Endometrial microvascular endothelial cells (primary cell): ENCODE data around the gene RECQL5. TPM values are rescaled to one million over a fixed set of nuclear protein-coding genes. Genes with fewer than 3 reads are reported as not detected.
"Not testable (repeated sequence)": the region's sequence is repeated elsewhere in the genome, so short reads cannot be mapped to it uniquely, and the experiment has no call there.

Experiments
- in situ Hi-C: cut with HindIII; loops from 2 replicates; pipeline ENCODE4 v1.10.0; 2017; ENCODE audit warnings: low sequenced_read_pairs, low pct_unique_long_range_greater_than_20kb; ENCODE audit errors: inconsistent ontology term
- total RNA-seq: library from RNA; depleted of rRNA; stranded (reverse); fragments of >200 nt; gene quantifications from one replicate; pipeline ENCODE4 v1.2.3, GENCODE V29; 2015; ENCODE audit errors: inconsistent ontology term

The RECQL5 gene
- total RNA-seq, 1 donor from 2014 or later, result 9.8 TPM

GRCh38 chr17:75638039-75638438, 28.9 kb downstream of the RECQL5 start:
- in situ Hi-C loops, result not testable (repeated sequence)

DNA sequence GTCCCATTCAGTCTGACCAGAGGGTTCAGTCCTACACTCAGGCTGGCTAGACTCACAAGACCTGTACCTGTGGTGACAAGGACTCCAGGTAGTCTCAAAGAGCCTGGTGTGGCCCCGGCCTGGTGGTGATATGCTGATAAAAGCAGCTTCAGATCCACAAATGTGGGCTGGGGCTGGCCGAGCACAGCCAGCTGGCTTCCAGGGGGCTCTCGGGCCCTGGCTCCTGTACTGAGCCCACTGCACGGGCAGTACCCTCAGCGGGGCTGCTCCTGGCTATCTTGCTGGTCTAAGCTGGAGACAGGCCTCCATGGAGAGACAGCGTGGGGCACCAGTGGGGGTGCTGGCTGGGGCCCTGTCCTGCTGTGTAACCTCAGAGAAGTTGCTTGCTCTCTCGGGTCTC, 29.4 kb downstream of the RECQL5 start:
- in situ Hi-C loops, result no loop called here

GRCh38 chr17:75637143-75637538, 29.8 kb downstream of the RECQL5 start:
- in situ Hi-C loops, result no loop called here

GRCh38 chr17:75636381-75637142, 30.4 kb downstream of the RECQL5 start:
- in situ Hi-C loops, result no loop called here

- in situ Hi-C loops, result no loop called here
These were observed 31.2 kb downstream of the RECQL5 start for GRCh38 chr17:75635610-75636202.

- in situ Hi-C loops, result no loop called here
These were observed 32.0 kb downstream of the RECQL5 start for GRCh38 chr17:75634754-75635609.

DNA sequence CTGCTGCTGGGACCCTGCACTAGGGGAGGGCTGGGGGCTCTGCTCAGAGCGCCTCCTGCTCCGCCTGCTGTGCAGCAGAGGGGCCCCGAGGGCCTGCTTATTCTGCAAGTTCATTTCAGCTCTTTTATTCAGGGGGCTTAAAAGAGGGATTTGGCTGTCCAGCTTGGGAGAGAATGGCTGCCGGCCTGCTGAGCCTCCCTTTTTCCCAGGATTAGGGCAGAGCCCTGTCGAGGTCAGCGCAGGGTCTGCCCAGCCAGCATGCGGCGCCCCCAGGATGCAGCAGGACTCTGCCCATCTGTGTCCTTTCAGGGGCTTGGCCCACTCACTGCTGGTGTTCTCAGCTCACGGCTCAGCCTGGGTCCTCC, 32.6 kb downstream of the RECQL5 start:
- in situ Hi-C loops, result no loop called here

- in situ Hi-C loops, result no loop called here
These were observed 33.2 kb downstream of the RECQL5 start for GRCh38 chr17:75633486-75634375.

DNA sequence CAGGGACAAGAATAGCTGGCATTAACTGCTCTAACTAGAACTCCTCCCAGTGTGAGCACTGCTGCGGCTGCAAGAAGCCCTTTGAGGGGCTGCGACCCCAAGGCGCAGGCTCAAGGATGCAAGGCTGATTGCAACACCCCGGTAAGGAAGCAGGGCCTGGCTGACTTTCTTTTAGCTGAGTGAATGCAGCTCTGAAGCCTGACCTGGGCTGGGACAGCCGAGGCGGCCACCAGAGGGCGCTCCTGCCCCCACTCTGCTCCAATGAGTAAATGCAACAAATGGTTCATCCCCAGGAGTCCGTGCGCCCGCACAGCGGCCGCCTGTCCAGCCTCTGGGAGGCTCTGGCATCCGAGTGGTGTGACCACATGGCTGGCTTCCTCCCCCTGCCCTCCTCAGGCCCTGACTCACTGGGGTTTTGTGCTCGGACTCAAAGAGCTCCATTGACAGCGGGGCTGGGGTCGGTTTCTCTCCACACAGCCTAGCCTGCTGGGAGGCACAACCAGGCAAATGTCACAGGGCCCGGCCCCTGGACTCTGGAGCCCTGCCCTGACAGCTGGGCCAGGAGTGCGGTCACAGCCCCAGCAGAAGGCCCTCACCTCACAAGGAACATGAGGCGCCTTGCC, 34.0 kb downstream of the RECQL5 start, which contains the start of gene SMIM5:
SMIM5 (plus strand) TSS at position 572 of the 623 bp plus-strand sequence. CDS start 6,768 bp downstream, outside the sequence.
- in situ Hi-C loops, result no loop called here

- in situ Hi-C loops, result no loop called here
These were observed 34.5 kb downstream of the RECQL5 start for GRCh38 chr17:75632428-75632827.

GRCh38 chr17:75631353-75631752, 35.6 kb downstream of the RECQL5 start:
- in situ Hi-C loops, result no loop called here

- in situ Hi-C loops, result no loop called here
These were observed 36.7 kb downstream of the RECQL5 start for GRCh38 chr17:75630071-75630917.

DNA sequence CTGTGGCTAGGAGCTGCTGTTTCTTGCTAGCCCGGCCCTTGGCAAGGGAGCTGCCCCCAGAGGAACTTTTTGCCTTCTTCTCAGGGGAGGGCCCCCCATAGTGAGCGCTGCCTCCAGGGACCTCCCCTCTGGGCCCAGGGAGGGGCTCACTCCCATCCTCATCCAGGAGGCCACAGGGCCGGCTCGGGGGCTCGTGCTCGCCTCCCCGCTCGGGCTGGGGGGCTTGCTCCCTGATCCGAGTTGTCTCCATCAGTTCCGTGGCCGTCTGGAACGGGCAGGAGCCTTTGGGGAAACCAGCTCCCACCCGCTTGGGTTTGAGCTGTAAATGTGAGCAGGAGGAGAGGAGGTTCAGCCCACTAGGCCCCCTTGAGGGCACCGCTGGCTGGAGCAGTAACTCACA, 37.8 kb downstream of the RECQL5 start:
- in situ Hi-C loops, result no loop called here

DNA sequence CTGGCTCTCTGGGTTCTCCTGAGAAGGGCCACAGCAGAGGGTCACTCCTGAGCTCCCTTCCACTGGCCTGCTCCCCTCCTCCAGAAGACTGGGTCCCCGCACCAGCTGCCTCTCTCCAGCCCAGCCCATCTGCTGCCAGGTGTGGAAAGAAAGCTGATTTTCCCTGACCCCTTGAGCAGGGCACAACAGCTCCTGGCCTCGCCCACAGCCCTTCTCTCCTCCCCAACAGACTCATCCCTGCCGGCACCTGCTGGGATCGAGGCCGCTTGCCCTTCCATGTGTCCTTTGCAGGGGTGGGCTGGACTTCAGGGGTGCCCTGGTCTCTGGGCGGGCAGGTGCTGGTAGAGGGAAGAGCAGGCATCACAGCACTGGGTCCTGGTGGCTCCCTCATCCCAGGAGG, 38.5 kb downstream of the RECQL5 start:
- in situ Hi-C loops, result no loop called here

- in situ Hi-C loops, result no loop called here
These were observed 39.9 kb downstream of the RECQL5 start for GRCh38 chr17:75627094-75627493.

DNA sequence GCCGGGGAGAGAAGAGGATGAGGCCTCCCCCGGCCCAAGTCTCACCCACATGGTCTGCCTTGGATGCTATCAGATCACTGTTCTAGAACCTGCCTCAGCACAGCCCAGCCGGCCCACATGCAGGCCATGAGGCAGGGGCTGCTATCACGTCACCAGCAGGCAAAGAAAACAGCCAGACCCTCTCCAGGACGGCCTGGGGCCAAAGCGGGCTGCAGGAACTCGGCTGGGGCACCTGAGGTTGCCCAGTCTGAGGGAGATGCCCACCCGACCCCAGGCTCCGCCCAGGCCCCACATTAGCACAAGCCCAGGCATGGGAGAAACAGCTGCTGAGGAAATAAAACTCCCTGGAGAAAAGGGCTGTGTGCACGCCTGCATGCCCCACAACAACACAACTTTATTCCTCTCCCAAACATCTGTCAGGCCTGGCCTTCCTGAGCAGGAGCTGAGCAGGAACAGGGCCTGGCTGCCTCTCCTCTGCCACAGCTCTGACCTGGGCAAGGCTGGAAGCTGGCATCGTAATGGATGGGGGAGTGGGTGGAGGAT, 40.4 kb downstream of the RECQL5 start:
- in situ Hi-C loops, result no loop called here

- in situ Hi-C loops, result no loop called here
These were observed 41.0 kb downstream of the RECQL5 start for GRCh38 chr17:75625813-75626486.
